Gastroesophageal sphincter (tissue), 4 donors: ENCODE data around the gene SSH2. TPM values are rescaled to one million over a fixed set of nuclear protein-coding genes. Genes with fewer than 3 reads are reported as not detected.

Experiments
- ATAC-seq: fragments of 150-250 bp; one replicate; pipeline ENCODE4 v1.9.1; 2016; ENCODE audit warnings: mild to moderate bottlenecking, moderate library complexity
- H3K27ac ChIP-seq, 4 donors: fragments of 200-600 bp; sonication (generic) in 3 of 4; 1 replicate in 3 of 4; 2 replicates in 1 of 4; pipeline ENCODE4 v1.5.1; 2016 to 2019
- H3K27me3 ChIP-seq: fragments of 200-600 bp; sonication (generic); one replicate; pipeline ENCODE4 v1.5.1; 2019
- H3K36me3 ChIP-seq, 2 donors: fragments of 200-600 bp; sonication (generic); one replicate each; pipeline ENCODE4 v1.5.1; 2019; ENCODE audit warnings: control low read depth in 1 of 2
- H3K4me1 ChIP-seq, 3 donors: fragments of 200-600 bp; sonication (generic); 1 replicate in 2 of 3; 2 replicates in 1 of 3; pipeline ENCODE4 v1.5.1; 2016 to 2019; ENCODE audit warnings: control low read depth in 2 of 3
- H3K4me3 ChIP-seq, 2 donors: fragments of 200-600 bp; sonication (generic); one replicate each; pipeline ENCODE4 v1.5.1; 2019; ENCODE audit warnings: mild to moderate bottlenecking in 1 of 2, moderate library complexity in 1 of 2
- H3K9me3 ChIP-seq, 3 donors: fragments of 200-600 bp; sonication (generic); one replicate each; pipeline ENCODE4 v1.5.1; 2017 to 2019; ENCODE audit warnings: control low read depth in 2 of 3
- EP300 ChIP-seq: sonication (generic); formaldehyde crosslinking; IDR thresholded peaks from one replicate; pipeline ENCODE4 v1.6.1; 2017; ENCODE audit warnings: antibody characterized with exemption, mild to moderate bottlenecking
- POLR2A ChIP-seq, 2 donors: fragments of 450-650 bp; IDR thresholded peaks; one replicate each; pipeline ENCODE4 v1.6.1; 2017; ENCODE audit warnings: antibody characterized with exemption in 2 of 2, mild to moderate bottlenecking in 2 of 2, moderate library complexity in 1 of 2
- POLR2AphosphoS5 ChIP-seq: sonication (generic); formaldehyde crosslinking; IDR thresholded peaks from one replicate; pipeline ENCODE4 v1.6.1; 2017; ENCODE audit warnings: antibody characterized with exemption
- WGBS, 2 donors: methylation state at CpG; one replicate each; pipeline ENCODE4 v1.1.5; 2018; ENCODE audit warnings: low coverage in 1 of 2; 5-methylcytosine and 5-hydroxymethylcytosine counted together
- total RNA-seq, 4 donors: library from RNA; depleted of rRNA; stranded (reverse); fragments of >200 nt; gene quantifications; one replicate each; pipeline ENCODE4 v1.1.0, GENCODE V29; 2016
- TF ChIP-seq, protein P1 (sequence below), 4 experiments: fragments of 200-600 bp in 2 of 4; fragments of 450-650 bp in 2 of 4; sonication (generic) in 1 of 4; IDR thresholded peaks; one replicate each; pipeline ENCODE4 v1.5.1; 2017 to 2019; ENCODE audit warnings: antibody characterized with exemption in 4 of 4, mild to moderate bottlenecking in 2 of 4, moderate library complexity in 2 of 4

Gene SSH2
- total RNA-seq, 4 donors from 2014 or later = 16.0 to 39.7 (median 24.9) TPM

DNA sequence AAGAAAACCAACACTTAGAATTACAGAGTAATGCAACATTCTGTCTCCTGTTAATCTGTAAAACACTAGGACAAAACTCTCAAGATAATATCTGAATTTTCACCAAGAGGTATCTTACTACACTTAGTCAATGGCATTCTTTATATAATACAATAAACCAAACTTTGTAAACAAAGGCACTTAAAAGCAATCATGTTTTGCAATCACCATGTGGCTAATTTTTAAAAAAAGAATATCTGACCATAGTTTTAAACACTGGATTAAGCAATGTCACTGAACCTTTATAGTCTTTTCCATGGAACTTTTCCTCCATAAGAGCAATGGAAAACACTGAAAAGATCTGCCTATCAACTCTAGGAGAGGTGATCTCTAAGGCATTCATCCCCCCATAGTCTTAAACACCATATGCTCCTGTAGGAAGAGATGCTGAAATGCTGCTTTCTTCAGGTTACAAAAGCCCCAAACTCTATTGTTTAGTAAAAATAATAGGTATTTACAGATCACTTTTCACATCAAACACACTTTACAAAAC lies 163.2 kb downstream of the SSH2 start:
- ATAC-seq = no peak
- Histone ChIP-seq H3K9me3 (no peaks in the 10 kb centered on the region), H3K4me3 (no peak overlapping the region), H3K4me1 (no peaks in the 10 kb centered on the region), H3K36me3 (no peaks in the 10 kb centered on the region), H3K27me3 (no peaks in the 10 kb centered on the region), H3K27ac (no peak overlapping the region)
- TF ChIP-seq, protein P1, sequence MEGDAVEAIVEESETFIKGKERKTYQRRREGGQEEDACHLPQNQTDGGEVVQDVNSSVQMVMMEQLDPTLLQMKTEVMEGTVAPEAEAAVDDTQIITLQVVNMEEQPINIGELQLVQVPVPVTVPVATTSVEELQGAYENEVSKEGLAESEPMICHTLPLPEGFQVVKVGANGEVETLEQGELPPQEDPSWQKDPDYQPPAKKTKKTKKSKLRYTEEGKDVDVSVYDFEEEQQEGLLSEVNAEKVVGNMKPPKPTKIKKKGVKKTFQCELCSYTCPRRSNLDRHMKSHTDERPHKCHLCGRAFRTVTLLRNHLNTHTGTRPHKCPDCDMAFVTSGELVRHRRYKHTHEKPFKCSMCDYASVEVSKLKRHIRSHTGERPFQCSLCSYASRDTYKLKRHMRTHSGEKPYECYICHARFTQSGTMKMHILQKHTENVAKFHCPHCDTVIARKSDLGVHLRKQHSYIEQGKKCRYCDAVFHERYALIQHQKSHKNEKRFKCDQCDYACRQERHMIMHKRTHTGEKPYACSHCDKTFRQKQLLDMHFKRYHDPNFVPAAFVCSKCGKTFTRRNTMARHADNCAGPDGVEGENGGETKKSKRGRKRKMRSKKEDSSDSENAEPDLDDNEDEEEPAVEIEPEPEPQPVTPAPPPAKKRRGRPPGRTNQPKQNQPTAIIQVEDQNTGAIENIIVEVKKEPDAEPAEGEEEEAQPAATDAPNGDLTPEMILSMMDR (IDR thresholded peaks at IDR 0.05) = no peak
- TF ChIP-seq EP300 = no peak
- no peak for TF ChIP-seq POLR2AphosphoS5
- TF ChIP-seq POLR2A (IDR thresholded peaks at IDR 0.05) = no peak

DNA sequence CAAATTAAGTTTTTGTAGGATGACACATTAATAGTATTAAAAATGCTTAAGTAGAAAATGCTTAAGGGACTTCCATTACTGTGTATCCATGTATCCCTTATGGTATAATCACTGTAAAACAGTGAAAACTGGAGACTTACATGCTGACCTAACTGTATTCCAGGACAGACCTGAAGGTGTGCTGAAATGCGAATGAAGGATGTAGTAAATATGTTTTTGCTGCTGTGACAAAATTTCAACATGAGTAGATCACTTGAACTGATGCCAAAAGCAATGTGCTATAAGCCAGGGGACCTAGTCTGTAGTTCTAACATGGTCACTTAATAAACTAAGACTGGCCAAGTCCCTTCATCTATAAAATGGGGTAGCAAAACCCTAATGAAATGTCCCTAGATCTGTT lies 165.3 kb downstream of the SSH2 start:
- H3K27ac ChIP-seq = no peak overlapping the region

GRCh38 chr17:29764217-29764616 lies 165.8 kb downstream of the SSH2 start:
- TF ChIP-seq POLR2A (IDR thresholded peaks at IDR 0.05) = no peak
- TF ChIP-seq, protein P1 (IDR thresholded peaks at IDR 0.05) = no peak
- TF ChIP-seq EP300 = no peak
- WGBS, 2 donors = 86% methylated on average over 2 of the region's 2 CpGs

More for the DNA sequence above, 165.3 kb downstream of the SSH2 start:
- WGBS, 2 donors = 80 to 100% methylated on average over 1 of the region's 1 CpG
- no peaks in the 10 kb centered on the region for H3K36me3 ChIP-seq
- no peaks in the 10 kb centered on the region for H3K27me3 ChIP-seq
- ATAC-seq = no peak
- H3K9me3 ChIP-seq = no peaks in the 10 kb centered on the region
- H3K4me1 ChIP-seq = peaks cover 0 to 6% (median 0%) of the 10 kb centered on the region in 3 donors
- TF ChIP-seq POLR2A (IDR thresholded peaks at IDR 0.05) = no peak
- TF ChIP-seq, protein P1 (IDR thresholded peaks at IDR 0.05) = no peak
- no peak for TF ChIP-seq EP300
- TF ChIP-seq POLR2AphosphoS5 = no peak
- H3K4me3 ChIP-seq = no peak overlapping the region

DNA sequence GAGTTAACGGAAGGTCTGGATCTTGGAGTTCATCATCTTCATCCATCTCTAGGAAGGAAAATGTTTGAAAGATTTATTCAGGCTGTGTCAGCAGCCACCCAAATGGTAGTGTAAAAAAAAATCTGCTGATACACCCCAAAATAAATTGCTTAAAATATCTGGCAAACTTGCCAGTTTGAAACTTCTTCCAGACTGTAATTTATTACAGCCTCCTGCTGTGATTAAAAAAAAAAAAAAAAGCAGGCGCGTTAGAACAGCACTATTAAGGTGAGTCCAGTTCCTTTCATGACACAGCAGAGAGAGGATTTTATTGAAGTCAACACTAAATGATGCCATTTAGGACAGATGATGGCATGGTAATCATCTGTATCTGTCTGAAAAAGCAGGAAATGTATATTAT lies 166.8 kb downstream of the SSH2 start:
- WGBS, 2 donors = 72 to 74% methylated on average over 3 of the region's 3 CpGs

More at GRCh38 chr17:29764217-29764616, 165.8 kb downstream of the SSH2 start:
- no peak overlapping the region for H3K27ac ChIP-seq
- no peaks in the 10 kb centered on the region for H3K36me3 ChIP-seq
- peaks cover 0 to 11% (median 0%) of the 10 kb centered on the region in 3 donors for H3K4me1 ChIP-seq
- H3K9me3 ChIP-seq = no peaks in the 10 kb centered on the region
- no peak overlapping the region for H3K4me3 ChIP-seq
- no peaks in the 10 kb centered on the region for H3K27me3 ChIP-seq
- ATAC-seq = no peak

More for the DNA sequence above, 166.8 kb downstream of the SSH2 start:
- H3K9me3 ChIP-seq = no peaks in the 10 kb centered on the region
- no peak overlapping the region for H3K4me3 ChIP-seq
- H3K36me3 ChIP-seq = no peaks in the 10 kb centered on the region
- no peak for ATAC-seq
- peaks cover 0 to 15% (median 0%) of the 10 kb centered on the region in 3 donors for H3K4me1 ChIP-seq
- no peak overlapping the region for H3K27ac ChIP-seq
- TF ChIP-seq, protein P1 (IDR thresholded peaks at IDR 0.05) = no peak
- TF ChIP-seq POLR2AphosphoS5 (no peak), POLR2A (IDR thresholded peaks at IDR 0.05) (no peak), EP300 (no peak)
- no peaks in the 10 kb centered on the region for H3K27me3 ChIP-seq
